Caco-2 (cell line): ENCODE data around the gene FOXO4. TPM values are rescaled to one million over a fixed set of nuclear protein-coding genes. Genes with fewer than 3 reads are reported as not detected.
A peak's percentile ranks its signal among the peaks of the same experiment; 100 is the strongest.

Experiments used
- BruUV-seq: library from RNA; stranded (reverse); fragments of 400-500 nt; replicated peaks from 2 replicates; lab custom pipeline; 2021; lab: Mats Ljungman, UMichigan
- CTCF ChIA-PET: fragments of 300-600 bp; sonication (Branson Sonifier 250); formaldehyde crosslinking; loops from one replicate; lab custom pipeline; 2022; ENCODE audit warnings: antibody characterized with exemption; lab: Charles Lee
- POLR2A ChIA-PET: fragments of 300-600 bp; sonication (Branson Sonifier 250); formaldehyde crosslinking; loops from one replicate; lab custom pipeline; 2022; ENCODE audit warnings: antibody characterized with exemption; lab: Charles Lee
- DNase-seq, 2 experiments: peaks; one replicate each; pipeline versions ENCODE4 v3.0.0 to v3.0.0-alpha.2; 2020 to 2022
- H3K27me3 ChIP-seq: replicated peaks from 2 replicates; pipeline ENCODE4 v1.6.0; 2011; ENCODE audit warnings: low read length; ENCODE audit not compliant: control insufficient read depth, insufficient read depth
- H3K36me3 ChIP-seq: 2 replicates; pipeline ENCODE4 v1.5.1; 2011; ENCODE audit warnings: low read length; ENCODE audit not compliant: control insufficient read depth, insufficient read depth
- H3K4me1 ChIP-seq: fragments of 250-450 bp; sonication (Bioruptor Pico); 2 replicates; pipeline ENCODE4 v1.5.1; 2020; ENCODE audit warnings: mild to moderate bottlenecking
- H3K4me3 ChIP-seq: 2 replicates; pipeline ENCODE4 v1.5.1; 2011; ENCODE audit warnings: low read depth, mild to moderate bottlenecking, control low read depth, low read length
- H3K9me3 ChIP-seq: fragments of 250-450 bp; sonication (Bioruptor Pico); 2 replicates; pipeline ENCODE4 v1.5.1; 2020; ENCODE audit warnings: mild to moderate bottlenecking, moderate library complexity
- H3K27ac Mint-ChIP-seq: one replicate; pipeline ENCODE4 v1.8.0; 2022; ENCODE audit warnings: mixed read lengths; ENCODE audit not compliant: unreplicated experiment
- H3K27me3 Mint-ChIP-seq: one replicate; pipeline ENCODE4 v1.8.0; 2022; ENCODE audit warnings: mixed read lengths; ENCODE audit not compliant: insufficient read depth, unreplicated experiment
- H3K36me3 Mint-ChIP-seq: one replicate; pipeline ENCODE4 v1.8.0; 2022; ENCODE audit warnings: mild to moderate bottlenecking, mixed read lengths; ENCODE audit not compliant: insufficient read depth, unreplicated experiment
- H3K4me1 Mint-ChIP-seq: one replicate; pipeline ENCODE4 v1.8.0; 2022; ENCODE audit warnings: low read depth, mixed read lengths; ENCODE audit not compliant: unreplicated experiment
- H3K4me3 Mint-ChIP-seq: one replicate; pipeline ENCODE4 v1.8.0; 2022; ENCODE audit warnings: mild to moderate bottlenecking, moderate library complexity, mixed read lengths; ENCODE audit not compliant: unreplicated experiment
- H3K9me3 Mint-ChIP-seq: one replicate; pipeline ENCODE4 v1.8.0; 2022; ENCODE audit warnings: mixed read lengths; ENCODE audit not compliant: unreplicated experiment
- intact Hi-C: fragments of 100-400 bp; cut with micrococcal nuclease; formaldehyde crosslinking; loops from one replicate; pipeline ENCODE4 v1.10.0; 2022; ENCODE audit not compliant: unreplicated experiment
- total RNA-seq: library from RNA; stranded (reverse); gene quantifications from 2 replicates; pipeline ENCODE4 v1.2.3, GENCODE V29; 2022
- TF ChIP-seq, protein P1 (sequence below), 2 experiments: fragments of 200-600 bp in 1 of 2; IDR thresholded peaks; 1 replicate in 1 of 2; 2 replicates in 1 of 2; pipeline versions ENCODE4 v1.5.1 to v1.8.0; 2011 to 2022; ENCODE audit warnings: antibody characterized with exemption in 1 of 2, control low read depth in 1 of 2, inconsistent platforms in 1 of 2, low read depth in 1 of 2, low read length in 1 of 2, mild to moderate bottlenecking in 1 of 2, moderate library complexity in 1 of 2; ENCODE audit not compliant: insufficient read depth in 1 of 2, severe bottlenecking in 1 of 2, unreplicated experiment in 1 of 2

FOXO4 gene
- total RNA-seq, 1 experiment from 2014 or later: 17.4 TPM

DNA sequence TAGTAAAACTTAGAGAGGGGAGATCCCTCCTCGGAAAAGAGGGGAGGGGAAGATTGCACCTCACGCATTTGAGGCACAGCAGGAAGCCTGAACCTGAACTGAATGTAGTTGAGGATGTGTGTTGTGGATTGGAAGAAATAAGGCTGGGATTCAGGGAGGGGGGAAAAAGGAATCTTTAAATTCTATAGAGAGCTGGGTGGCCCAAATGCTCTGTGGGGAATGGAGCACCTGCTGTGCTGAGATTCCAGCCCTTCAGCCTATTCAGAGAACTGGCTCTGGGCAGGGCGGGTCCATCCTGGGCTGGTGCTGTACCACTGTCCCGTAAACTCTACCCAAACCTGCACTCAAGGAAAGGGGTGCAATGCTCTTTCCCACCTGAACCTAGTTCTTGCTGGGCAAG lies 4.1 kb downstream of the FOXO4 start:
- no peaks in the 10 kb centered on the region for H3K27me3 Mint-ChIP-seq
- Histone ChIP-seq H3K36me3 (no peaks in the 10 kb centered on the region), H3K9me3 (no peaks in the 10 kb centered on the region), H3K4me3 (no peak overlapping the region), H3K27me3 (no peaks in the 10 kb centered on the region), H3K4me1 (peaks cover 2% of the 10 kb centered on the region)
- H3K9me3 Mint-ChIP-seq: no peaks in the 10 kb centered on the region
- TF ChIP-seq, protein P1, sequence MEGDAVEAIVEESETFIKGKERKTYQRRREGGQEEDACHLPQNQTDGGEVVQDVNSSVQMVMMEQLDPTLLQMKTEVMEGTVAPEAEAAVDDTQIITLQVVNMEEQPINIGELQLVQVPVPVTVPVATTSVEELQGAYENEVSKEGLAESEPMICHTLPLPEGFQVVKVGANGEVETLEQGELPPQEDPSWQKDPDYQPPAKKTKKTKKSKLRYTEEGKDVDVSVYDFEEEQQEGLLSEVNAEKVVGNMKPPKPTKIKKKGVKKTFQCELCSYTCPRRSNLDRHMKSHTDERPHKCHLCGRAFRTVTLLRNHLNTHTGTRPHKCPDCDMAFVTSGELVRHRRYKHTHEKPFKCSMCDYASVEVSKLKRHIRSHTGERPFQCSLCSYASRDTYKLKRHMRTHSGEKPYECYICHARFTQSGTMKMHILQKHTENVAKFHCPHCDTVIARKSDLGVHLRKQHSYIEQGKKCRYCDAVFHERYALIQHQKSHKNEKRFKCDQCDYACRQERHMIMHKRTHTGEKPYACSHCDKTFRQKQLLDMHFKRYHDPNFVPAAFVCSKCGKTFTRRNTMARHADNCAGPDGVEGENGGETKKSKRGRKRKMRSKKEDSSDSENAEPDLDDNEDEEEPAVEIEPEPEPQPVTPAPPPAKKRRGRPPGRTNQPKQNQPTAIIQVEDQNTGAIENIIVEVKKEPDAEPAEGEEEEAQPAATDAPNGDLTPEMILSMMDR (IDR thresholded peaks at IDR 0.05; ENCODE audit: insufficient read depth in 1 of 2, low read depth in 1 of 2, low read length in 1 of 2, severe bottlenecking in 1 of 2, unreplicated experiment in 1 of 2): no peak
- no peak overlapping the region for H3K4me3 Mint-ChIP-seq
- H3K36me3 Mint-ChIP-seq: no peaks in the 10 kb centered on the region
- H3K27ac Mint-ChIP-seq: no peak overlapping the region
- POLR2A ChIA-PET: no interaction called here
- H3K4me1 Mint-ChIP-seq: peaks cover 11% of the 10 kb centered on the region
- DNase-seq: no peak
- no TSS peak for BruUV-seq
- intact Hi-C loops: loop anchor here (10.0 kb wide), 1 partner anchor 105 kb away; no protein-coding TSS in a partner anchor
- CTCF ChIA-PET: no interaction called here

DNA sequence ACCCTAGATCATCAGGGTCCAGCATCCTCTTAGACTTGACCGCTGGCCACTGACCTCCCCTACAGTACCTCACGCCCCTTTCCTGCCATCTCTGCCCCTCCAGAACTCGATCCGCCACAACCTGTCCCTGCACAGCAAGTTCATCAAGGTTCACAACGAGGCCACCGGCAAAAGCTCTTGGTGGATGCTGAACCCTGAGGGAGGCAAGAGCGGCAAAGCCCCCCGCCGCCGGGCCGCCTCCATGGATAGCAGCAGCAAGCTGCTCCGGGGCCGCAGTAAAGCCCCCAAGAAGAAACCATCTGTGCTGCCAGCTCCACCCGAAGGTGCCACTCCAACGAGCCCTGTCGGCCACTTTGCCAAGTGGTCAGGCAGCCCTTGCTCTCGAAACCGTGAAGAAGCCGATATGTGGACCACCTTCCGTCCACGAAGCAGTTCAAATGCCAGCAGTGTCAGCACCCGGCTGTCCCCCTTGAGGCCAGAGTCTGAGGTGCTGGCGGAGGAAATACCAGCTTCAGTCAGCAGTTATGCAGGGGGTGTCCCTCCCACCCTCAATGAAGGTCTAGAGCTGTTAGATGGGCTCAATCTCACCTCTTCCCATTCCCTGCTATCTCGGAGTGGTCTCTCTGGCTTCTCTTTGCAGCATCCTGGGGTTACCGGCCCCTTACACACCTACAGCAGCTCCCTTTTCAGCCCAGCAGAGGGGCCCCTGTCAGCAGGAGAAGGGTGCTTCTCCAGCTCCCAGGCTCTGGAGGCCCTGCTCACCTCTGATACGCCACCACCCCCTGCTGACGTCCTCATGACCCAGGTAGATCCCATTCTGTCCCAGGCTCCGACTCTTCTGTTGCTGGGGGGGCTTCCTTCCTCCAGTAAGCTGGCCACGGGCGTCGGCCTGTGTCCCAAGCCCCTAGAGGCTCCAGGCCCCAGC lies 5.2 kb downstream of the FOXO4 start:
- Histone ChIP-seq H3K9me3 (no peaks in the 10 kb centered on the region), H3K4me1 (peaks cover 5% of the 10 kb centered on the region), H3K4me3 (no peak overlapping the region), H3K27me3 (no peaks in the 10 kb centered on the region), H3K36me3 (no peaks in the 10 kb centered on the region)
- H3K27me3 Mint-ChIP-seq: no peaks in the 10 kb centered on the region
- no TSS peak for BruUV-seq
- peaks cover 13% of the 10 kb centered on the region for H3K4me1 Mint-ChIP-seq
- TF ChIP-seq, protein P1 (IDR thresholded peaks at IDR 0.05; ENCODE audit: insufficient read depth in 1 of 2, low read depth in 1 of 2, low read length in 1 of 2, severe bottlenecking in 1 of 2, unreplicated experiment in 1 of 2): peak in 1 of 2 experiments; percentile 29
- intact Hi-C loops: no loop called here
- POLR2A ChIA-PET: interaction anchor here (1.5 kb wide), 1 partner anchor 18 kb away, joined by 8 read pairs; the partner anchor contains the start of gene MED12
- H3K36me3 Mint-ChIP-seq: no peaks in the 10 kb centered on the region
- peak in 1 of 2 experiments; percentile 27 for DNase-seq
- H3K27ac Mint-ChIP-seq: peak overlapping the region; percentile 42
- CTCF ChIA-PET: interaction anchor here (1.0 kb wide), 1 partner anchor 18 kb away, joined by 4 read pairs; the partner anchor contains the start of gene MED12
- no peaks in the 10 kb centered on the region for H3K9me3 Mint-ChIP-seq
- H3K4me3 Mint-ChIP-seq: no peak overlapping the region

DNA sequence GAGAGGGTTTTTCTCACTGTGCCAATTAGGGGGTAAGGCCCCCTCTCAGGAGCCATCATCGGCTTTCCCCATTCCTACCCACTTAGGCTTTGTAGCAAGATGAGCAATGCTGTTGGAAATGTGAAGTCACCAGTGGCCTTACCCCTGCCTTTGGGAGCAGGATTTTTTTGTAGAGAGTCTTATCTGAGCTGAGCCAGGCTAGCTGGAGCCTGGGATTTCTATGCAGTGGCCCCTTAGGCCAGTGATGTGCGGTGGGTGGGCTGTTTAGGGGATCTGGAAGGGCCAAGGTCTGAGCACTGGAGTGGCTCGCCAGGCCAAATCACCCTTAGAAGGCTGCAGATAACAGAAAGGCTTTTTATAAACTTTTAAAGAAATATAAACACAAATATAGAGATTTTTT lies 6.6 kb downstream of the FOXO4 start:
- Mint-ChIP-seq H3K36me3 (peaks cover 2% of the 10 kb centered on the region), H3K4me3 (no peak overlapping the region), H3K27me3 (no peaks in the 10 kb centered on the region), H3K4me1 (peaks cover 13% of the 10 kb centered on the region), H3K27ac (peak overlapping the region; percentile 89), H3K9me3 (no peaks in the 10 kb centered on the region)
- Histone ChIP-seq H3K27me3 (no peaks in the 10 kb centered on the region), H3K9me3 (no peaks in the 10 kb centered on the region), H3K4me1 (peaks cover 9% of the 10 kb centered on the region), H3K4me3 (no peak overlapping the region), H3K36me3 (no peaks in the 10 kb centered on the region)
- no peak for DNase-seq
- TF ChIP-seq, protein P1 (IDR thresholded peaks at IDR 0.05; ENCODE audit: insufficient read depth in 1 of 2, low read depth in 1 of 2, low read length in 1 of 2, severe bottlenecking in 1 of 2, unreplicated experiment in 1 of 2): no peak
- ChIA-PET POLR2A (interaction anchor here (0.6 kb wide), 1 partner anchor 80 kb away, joined by 3 read pairs; no protein-coding TSS in a partner anchor), CTCF (interaction anchor here (0.5 to 1.2 kb wide), 2 partner anchors 10 to 73 kb away, joined by 3 to 6 read pairs; no protein-coding TSS in a partner anchor)
- intact Hi-C loops: no loop called here
- no TSS peak for BruUV-seq
